GM12878 (cell line): Measurements from ENCODE around the gene ZNF585A. TPM values are rescaled to one million over a fixed set of nuclear protein-coding genes. Genes with fewer than 3 reads are reported as not detected.
"Not testable (repeated sequence)": the region's sequence is repeated elsewhere in the genome, so short reads cannot be mapped to it uniquely, and the experiment has no call there.

Experiments used
- ATAC-seq: fragments of 200-7000 bp; cut with Tn5 transposase; 3 replicates; pipeline ENCODE4 v1.9.1; 2020; ENCODE audit warnings: mild to moderate bottlenecking, moderate library complexity
- BruUV-seq: library from RNA; stranded (reverse); fragments of 400-500 nt; replicated peaks from 2 replicates; lab custom pipeline; 2021; lab: Mats Ljungman, UMichigan
- CTCF ChIA-PET: fragments of 300-600 bp; sonication (Branson Sonifier 250); formaldehyde crosslinking; extraction: SDS; loops from one replicate; lab custom pipeline; 2021; ENCODE audit warnings: inconsistent platforms; lab: Yijun Ruan, JAX
- POLR2A ChIA-PET: fragments of 350-600 bp; formaldehyde crosslinking; extraction: SDS; loops from one replicate; lab custom pipeline; 2021; ENCODE audit warnings: inconsistent platforms; lab: Charles Lee
- RAD21 ChIA-PET: fragments of 300-600 bp; sonication (Branson Sonifier 250); formaldehyde crosslinking; loops from one replicate; lab custom pipeline; 2023; ENCODE audit warnings: antibody characterized with exemption; ENCODE audit not compliant: unreplicated experiment; lab: Charles Lee
- SMC1A ChIA-PET: fragments of 300-600 bp; sonication (Branson Sonifier 250); formaldehyde crosslinking; loops from one replicate; lab custom pipeline; 2023; ENCODE audit not compliant: unreplicated experiment, uncharacterized antibody; lab: Charles Lee
- DNase-seq: peaks from one replicate; pipeline ENCODE4 v3.0.0-alpha.2; 2011; ENCODE audit warnings: low read depth, low spot score
- FAIRE-seq: peaks from 3 replicates; lab custom pipeline; 2011; peaks lifted over from hg19 to GRCh38; lab: Jason Lieb, UNC
- H2AFZ ChIP-seq: 2 replicates; pipeline ENCODE4 v1.6.0; 2011; ENCODE audit warnings: low read depth, low read length, control low read depth; ENCODE audit not compliant: control insufficient read depth
- H3K27ac ChIP-seq: 2 replicates; pipeline ENCODE4 v1.5.1; 2011; ENCODE audit warnings: control low read depth; ENCODE audit not compliant: control insufficient read depth, insufficient read depth
- H3K27me3 ChIP-seq, 2 experiments: replicated peaks in 1 of 2; 2 replicates each; pipeline versions ENCODE4 v1.6.0 to v1.6.1; 2011; ENCODE audit warnings: low read length in 1 of 2; ENCODE audit not compliant: control insufficient read depth in 2 of 2, insufficient read depth in 2 of 2
- H3K36me3 ChIP-seq, 2 experiments: 2 replicates each; pipeline ENCODE4 v1.5.1; 2011; ENCODE audit warnings: low read length in 1 of 2; ENCODE audit not compliant: control insufficient read depth in 2 of 2, insufficient read depth in 2 of 2
- H3K4me1 ChIP-seq: 2 replicates; pipeline ENCODE4 v1.6.1; 2011; ENCODE audit warnings: mild to moderate bottlenecking, low read length, moderate library complexity, mixed read lengths; ENCODE audit not compliant: control insufficient read depth, insufficient read depth
- H3K4me2 ChIP-seq: 2 replicates; pipeline ENCODE4 v1.6.0; 2011; ENCODE audit warnings: control low read depth; ENCODE audit not compliant: control insufficient read depth, insufficient read depth
- H3K4me3 ChIP-seq: fragments of 200-600 bp; sonication (generic); 2 replicates; pipeline ENCODE4 v1.5.1; 2016
- H3K79me2 ChIP-seq: 2 replicates; pipeline ENCODE4 v1.6.0; 2011; ENCODE audit warnings: low read length; ENCODE audit not compliant: control insufficient read depth, insufficient read depth
- H3K9ac ChIP-seq: 2 replicates; pipeline ENCODE4 v1.8.0; 2011; ENCODE audit warnings: low read length, control low read depth, mixed read lengths; ENCODE audit not compliant: control insufficient read depth, insufficient read depth
- H3K9me3 ChIP-seq: replicated peaks from 3 replicates; pipeline ENCODE4 v1.5.1; 2011; ENCODE audit warnings: mild to moderate bottlenecking, low read length; ENCODE audit not compliant: control insufficient read depth, insufficient read depth
- H4K20me1 ChIP-seq: 2 replicates; pipeline ENCODE4 v1.6.0; 2011; ENCODE audit not compliant: control insufficient read depth, insufficient read depth
- BRCA1 ChIP-seq: IDR thresholded peaks from 2 replicates; pipeline ENCODE4 v1.6.1; 2011; ENCODE audit warnings: low read depth, low read length, improper control_type of control experiment
- CBX5 ChIP-seq: sonication (generic); IDR thresholded peaks from 2 replicates; pipeline ENCODE4 v1.6.1; 2016; ENCODE audit warnings: low read depth, moderate library complexity, mild to moderate bottlenecking, inconsistent platforms
- SPI1 ChIP-seq: IDR thresholded peaks from 2 replicates; pipeline ENCODE4 v1.6.1; 2011; ENCODE audit warnings: low read depth, mild to moderate bottlenecking, low read length, moderate library complexity, borderline replicate concordance; ENCODE audit not compliant: insufficient read depth
- ZNF274 ChIP-seq: IDR thresholded peaks from one replicate; pipeline ENCODE4 v1.8.0; 2011; ENCODE audit not compliant: insufficient read length, insufficient read depth
- WGBS: methylation state at CpG from one replicate; pipeline ENCODE4 v1.1.6; 2016; ENCODE audit warnings: low lambda C conversion rate; ENCODE audit not compliant: insufficient replicate concordance, insufficient coverage; ENCODE audit errors: missing lambda C conversion rate; 5-methylcytosine and 5-hydroxymethylcytosine counted together
- in situ Hi-C: fragments of 300-500 bp; cut with MboI; formaldehyde crosslinking; loops from 9 replicates; pipeline ENCODE4 v1.14.3; 2018; ENCODE audit warnings: mixed read lengths
- intact Hi-C: fragments of 100-400 bp; cut with micrococcal nuclease; formaldehyde crosslinking; loops from one replicate; pipeline ENCODE4 v1.14.2; 2022; ENCODE audit not compliant: unreplicated experiment
- polyA plus RNA-seq, 11 experiments: library from polyadenylated mRNA; depleted of rRNA in 4 of 11; unstranded in 6 of 11; stranded (reverse) in 5 of 11; fragments of >200 nt; fragmentation: Nextera tagmentation in 4 of 11; fragmentation: Illumina TruSeq in 1 of 11; extraction: Ambion mirVana in 4 of 11; extraction: Trizol in 1 of 11; gene quantifications; 1 replicate in 1 of 11; 2 replicates in 10 of 11; pipeline versions ENCODE4 v1.2.1 to v1.2.3, GENCODE V29; 2011 to 2016; ENCODE audit warnings: inconsistent platforms in 2 of 11, missing spikeins in 2 of 11, low read depth in 1 of 11
- total RNA-seq, 4 experiments: library from RNA; depleted of rRNA in 3 of 4; stranded (reverse); fragments of >200 nt in 3 of 4; fragmentation: Illumina TruSeq in 1 of 4; extraction: Trizol in 1 of 4; gene quantifications; 2 replicates each; pipeline versions ENCODE4 v1.2.1 to v1.2.3, GENCODE V29; 2013 to 2021

The ZNF585A gene
- total and polyA plus RNA-seq, 10 of the 15 experiments (the other 5 are each of a cell fraction or from before 2014, with no cell fraction given): 6.9 to 38.7 (median 14.0) TPM

GRCh38 chr19:37127999-37128820 lies 44.3 kb downstream of the ZNF585A start:
- intact Hi-C loops (no loop called here), in situ Hi-C loops (no loop called here)
- ChIA-PET RAD21 (no interaction called here), SMC1A (no interaction called here), CTCF (no interaction called here), POLR2A (no interaction called here)
- Histone ChIP-seq H2AFZ (no peak overlapping the region), H3K79me2 (no peaks in the 10 kb centered on the region), H3K36me3 (peaks cover 0 to 3% of the 10 kb centered on the region in 2 experiments; a peak in 2 of 4 replicates), H3K4me1 (no peaks in the 10 kb centered on the region), H3K9me3 (peaks cover 28% of the 10 kb centered on the region), H4K20me1 (no peaks in the 10 kb centered on the region), H3K27ac (no peak overlapping the region), H3K4me3 (no peak overlapping the region)
- DNase-seq (no peak), ATAC-seq (no peak)
- TSS peak; percentile 49 for BruUV-seq
- 92% methylated on average over 12 of the region's 12 CpGs for WGBS
- TF ChIP-seq CBX5 (peak; percentile 67; the same call in 1 of the 2 replicates), ZNF274 (peak; percentile 94), BRCA1 (no peak), SPI1 (no peak)
- TF ChIP-seq, all 136 proteins: peak for 2
- no peaks in the 10 kb centered on the region for H3K27me3 ChIP-seq
- FAIRE-seq: no peak
- no peak overlapping the region for H3K4me2 ChIP-seq
- no peak overlapping the region for H3K9ac ChIP-seq

GRCh38 chr19:37122093-37122492 lies 50.4 kb downstream of the ZNF585A start:
- H3K9me3 ChIP-seq, H3K36me3 ChIP-seq, H3K4me3 ChIP-seq, H4K20me1 ChIP-seq, H3K79me2 ChIP-seq, POLR2A ChIA-PET, H3K27ac ChIP-seq, H3K27me3 ChIP-seq, intact Hi-C loops, ATAC-seq, SMC1A ChIA-PET, BruUV-seq, H3K4me1 ChIP-seq, H2AFZ ChIP-seq, FAIRE-seq, H3K4me2 ChIP-seq, RAD21 ChIA-PET, CTCF ChIA-PET, in situ Hi-C loops, H3K9ac ChIP-seq, DNase-seq: not testable (repeated sequence)
- WGBS: 100% methylated on average over 2 of the region's 3 CpGs
